ENCODE measurements around the gene LRRC47.
A peak's percentile ranks its signal among the peaks of the same experiment; 100 is the strongest.
"Not testable (repeated sequence)": the region's sequence is repeated elsewhere in the genome, so short reads cannot be mapped to it uniquely, and the experiment has no call there.

The LRRC47 gene

DNA sequence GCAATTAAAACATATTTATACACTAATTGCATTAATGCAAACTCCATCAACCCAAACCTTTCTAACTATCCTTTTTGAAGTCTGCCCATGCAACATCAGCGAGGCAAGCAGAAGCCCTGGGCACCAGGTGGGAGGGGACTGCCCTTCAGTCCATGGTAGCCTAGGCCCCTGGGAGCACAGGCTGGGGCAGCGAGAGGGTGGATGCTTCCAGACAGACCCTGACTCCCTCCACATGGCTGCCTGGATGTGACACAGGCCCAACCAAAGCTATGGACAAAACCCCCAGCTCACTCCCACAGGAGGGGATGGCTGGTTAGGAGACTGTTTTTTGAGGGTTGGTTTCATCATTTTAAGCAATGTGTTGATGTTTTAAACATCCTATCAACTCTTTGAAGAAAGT lies 17.8 kb upstream of the LRRC47 start:
- Histone ChIP-seq H3K9ac (ENCODE audit: low read length) (no peak overlapping the region), H3K27me3 (ENCODE audit: control insufficient read depth in 1 of 2, insufficient read depth in 2 of 2, low read length in 2 of 2) (no peaks in the 10 kb centered on the region), H3K9me3 (ENCODE audit: low read length) (no peaks in the 10 kb centered on the region), H3K36me3 (ENCODE audit: insufficient read depth, low read length) (peaks cover 20% of the 10 kb centered on the region), H3K4me1 (ENCODE audit: insufficient read depth, low read length) (no peaks in the 10 kb centered on the region), H3K4me3 (ENCODE audit: low read depth in 1 of 2, low read length in 2 of 2) (no peak overlapping the region), H3K27ac (ENCODE audit: low read depth, low read length) (no peak overlapping the region)

DNA sequence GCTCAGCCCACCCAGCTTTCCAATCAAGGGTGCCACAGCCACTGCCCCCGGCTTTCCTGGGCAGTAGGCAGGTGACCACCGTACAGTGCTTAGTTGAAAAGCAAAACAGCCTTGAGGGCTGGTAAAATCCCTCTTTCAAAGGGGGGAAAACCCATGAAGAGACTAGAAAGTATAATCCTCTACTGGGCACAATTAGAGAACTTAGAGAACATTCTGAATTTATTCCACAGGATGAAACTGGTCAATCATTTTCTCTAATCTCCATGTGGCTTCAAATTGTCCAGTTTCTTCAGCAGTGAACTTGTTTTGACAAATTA lies 15.3 kb upstream of the LRRC47 start:
- no peaks in the 10 kb centered on the region for H3K27me3 ChIP-seq (ENCODE audit: control insufficient read depth in 1 of 2, insufficient read depth in 2 of 2, low read length in 2 of 2)
- H3K27ac ChIP-seq (ENCODE audit: low read depth, low read length): no peak overlapping the region
- no peak overlapping the region for H3K9ac ChIP-seq (ENCODE audit: low read length)
- H3K4me1 ChIP-seq (ENCODE audit: insufficient read depth, low read length): no peaks in the 10 kb centered on the region
- H3K36me3 ChIP-seq (ENCODE audit: insufficient read depth, low read length): peaks cover 20% of the 10 kb centered on the region
- H3K9me3 ChIP-seq (ENCODE audit: low read length): no peaks in the 10 kb centered on the region
- no peak overlapping the region for H3K4me3 ChIP-seq (ENCODE audit: low read depth in 1 of 2, low read length in 2 of 2)

DNA sequence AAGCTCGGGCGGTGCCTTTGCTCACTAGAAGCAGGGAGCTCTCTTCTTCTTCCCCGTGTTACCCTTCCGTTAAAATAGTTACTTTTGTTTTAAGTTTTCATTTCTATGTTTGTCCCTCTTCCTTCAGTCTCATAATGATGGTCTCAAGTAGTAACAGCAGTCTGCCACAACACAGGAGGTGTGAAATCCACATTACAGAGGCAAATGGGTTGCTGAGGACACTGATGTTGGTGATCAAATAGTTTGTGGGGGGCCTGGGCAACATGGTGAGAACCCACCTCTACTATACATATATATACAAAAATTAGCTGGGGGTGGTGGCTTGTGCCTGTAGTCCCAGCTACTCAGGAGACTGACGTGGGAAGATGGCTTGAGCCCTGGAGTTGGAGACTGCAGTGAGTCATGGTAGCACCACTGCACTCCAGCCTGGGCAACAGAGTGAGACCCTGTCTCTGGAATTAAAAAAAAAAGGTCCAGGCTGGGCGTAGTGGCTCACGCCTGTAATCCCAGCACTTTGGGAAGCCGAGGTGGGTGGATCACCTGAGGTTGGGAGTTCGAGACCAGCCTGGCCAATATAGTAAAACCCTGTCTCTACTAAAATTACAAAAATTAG lies 14.0 kb upstream of the LRRC47 start:
- not testable (repeated sequence) for H3K4me1 ChIP-seq (ENCODE audit: insufficient read depth, low read length); H3K27me3 ChIP-seq (ENCODE audit: control insufficient read depth in 1 of 2, insufficient read depth in 2 of 2, low read length in 2 of 2); H3K9me3 ChIP-seq (ENCODE audit: low read length); H3K4me3 ChIP-seq (ENCODE audit: low read depth in 1 of 2, low read length in 2 of 2); H3K27ac ChIP-seq (ENCODE audit: low read depth, low read length); H3K9ac ChIP-seq (ENCODE audit: low read length)
- peaks cover 12% of the 10 kb centered on the region for H3K36me3 ChIP-seq (ENCODE audit: insufficient read depth, low read length)

DNA sequence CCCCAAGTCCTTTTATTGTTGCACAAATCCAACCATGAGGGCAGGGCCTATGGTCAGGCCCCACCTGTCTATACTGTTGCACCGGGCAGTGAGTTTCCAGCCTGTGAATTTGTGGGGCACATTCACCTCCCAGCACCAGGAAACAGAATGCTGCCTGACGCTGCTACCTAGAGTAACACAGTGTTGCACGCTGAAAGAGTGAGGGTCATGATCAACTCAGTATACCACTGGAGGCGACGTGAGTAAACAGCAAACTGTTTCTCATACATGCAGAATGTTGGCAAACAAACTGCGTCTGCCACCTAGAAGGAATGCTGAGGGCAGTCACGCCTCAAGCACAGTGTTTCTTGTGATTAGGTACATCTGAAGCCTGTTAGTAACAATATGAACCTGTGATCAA lies 13.4 kb upstream of the LRRC47 start:
- Histone ChIP-seq H3K9ac (ENCODE audit: low read length) (no peak overlapping the region), H3K9me3 (ENCODE audit: low read length) (no peaks in the 10 kb centered on the region), H3K36me3 (ENCODE audit: insufficient read depth, low read length) (peaks cover 7% of the 10 kb centered on the region), H3K4me3 (ENCODE audit: low read depth in 1 of 2, low read length in 2 of 2) (no peak overlapping the region), H3K4me1 (ENCODE audit: insufficient read depth, low read length) (no peaks in the 10 kb centered on the region), H3K27ac (ENCODE audit: low read depth, low read length) (no peak overlapping the region), H3K27me3 (ENCODE audit: control insufficient read depth in 1 of 2, insufficient read depth in 2 of 2, low read length in 2 of 2) (no peaks in the 10 kb centered on the region)

DNA sequence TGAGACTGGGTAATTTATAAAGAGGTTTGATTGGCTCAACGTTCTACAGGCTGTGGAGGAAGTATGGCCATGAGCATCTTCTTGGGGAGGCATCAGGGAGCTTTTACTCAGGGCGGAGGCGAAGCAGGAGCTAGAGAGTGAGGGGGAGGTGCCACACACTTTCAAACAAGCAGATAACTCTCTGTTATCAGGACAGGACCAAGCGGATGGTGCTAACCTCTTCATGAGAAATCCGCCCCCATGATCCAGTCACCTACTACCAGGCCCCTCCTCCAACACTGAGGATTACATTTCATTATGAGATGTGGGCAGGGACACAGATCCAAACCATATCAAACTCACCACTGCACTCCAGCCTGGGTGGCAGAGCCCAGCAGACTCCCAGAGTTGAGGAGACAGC lies 11.5 kb upstream of the LRRC47 start:
- H3K27me3 ChIP-seq (ENCODE audit: control insufficient read depth in 1 of 2, insufficient read depth in 2 of 2, low read length in 2 of 2): no peaks in the 10 kb centered on the region
- H3K4me3 ChIP-seq (ENCODE audit: low read depth in 1 of 2, low read length in 2 of 2): no peak overlapping the region
- H3K9me3 ChIP-seq (ENCODE audit: low read length): no peaks in the 10 kb centered on the region
- H3K9ac ChIP-seq (ENCODE audit: low read length): no peak overlapping the region
- no peaks in the 10 kb centered on the region for H3K36me3 ChIP-seq (ENCODE audit: insufficient read depth, low read length)
- H3K27ac ChIP-seq (ENCODE audit: low read depth, low read length): no peak overlapping the region
- no peaks in the 10 kb centered on the region for H3K4me1 ChIP-seq (ENCODE audit: insufficient read depth, low read length)

DNA sequence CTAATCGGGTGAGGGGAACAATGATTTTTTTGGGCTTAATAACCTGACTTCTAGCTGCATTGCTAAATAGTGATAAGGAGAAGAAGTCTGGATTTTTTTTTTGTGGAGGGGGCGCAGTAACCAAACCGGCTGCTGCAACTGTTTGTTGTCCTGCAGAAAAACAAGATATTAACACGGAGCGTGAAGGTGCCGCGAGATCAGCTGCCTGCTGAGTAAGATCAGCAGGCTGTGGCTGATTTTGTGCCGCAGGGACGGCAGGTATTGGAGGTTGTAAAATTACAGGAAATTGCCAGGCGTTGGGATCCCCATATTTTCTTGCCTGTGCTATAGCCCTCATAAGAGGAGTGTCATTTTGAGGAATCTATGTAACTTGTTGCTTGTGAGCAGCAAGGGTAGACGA lies 8.7 kb upstream of the LRRC47 start:
- Histone ChIP-seq H3K9me3 (ENCODE audit: low read length) (no peaks in the 10 kb centered on the region), H3K27ac (ENCODE audit: low read depth, low read length) (no peak overlapping the region), H3K36me3 (ENCODE audit: insufficient read depth, low read length) (no peaks in the 10 kb centered on the region), H3K4me3 (ENCODE audit: low read depth in 1 of 2, low read length in 2 of 2) (no peak overlapping the region), H3K27me3 (ENCODE audit: control insufficient read depth in 1 of 2, insufficient read depth in 2 of 2, low read length in 2 of 2) (no peaks in the 10 kb centered on the region), H3K4me1 (ENCODE audit: insufficient read depth, low read length) (no peaks in the 10 kb centered on the region), H3K9ac (ENCODE audit: low read length) (no peak overlapping the region)

DNA sequence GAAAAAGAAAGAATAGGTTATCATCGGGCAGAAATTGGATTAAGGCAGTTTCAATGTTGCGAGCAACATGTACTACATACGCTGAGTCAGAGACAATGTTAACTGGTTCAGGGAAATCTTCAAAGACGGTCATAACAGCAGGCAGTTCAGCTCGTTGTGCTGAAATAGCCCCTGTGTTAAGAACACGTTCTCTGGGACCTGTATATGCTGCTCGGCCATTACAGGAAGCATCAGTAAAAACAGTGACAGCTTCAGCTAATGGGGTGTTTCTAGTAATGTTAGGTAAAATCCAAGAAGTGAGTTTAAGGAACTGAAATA lies 8.3 kb upstream of the LRRC47 start:
- not testable (repeated sequence) for H3K9me3 ChIP-seq (ENCODE audit: low read length)

DNA sequence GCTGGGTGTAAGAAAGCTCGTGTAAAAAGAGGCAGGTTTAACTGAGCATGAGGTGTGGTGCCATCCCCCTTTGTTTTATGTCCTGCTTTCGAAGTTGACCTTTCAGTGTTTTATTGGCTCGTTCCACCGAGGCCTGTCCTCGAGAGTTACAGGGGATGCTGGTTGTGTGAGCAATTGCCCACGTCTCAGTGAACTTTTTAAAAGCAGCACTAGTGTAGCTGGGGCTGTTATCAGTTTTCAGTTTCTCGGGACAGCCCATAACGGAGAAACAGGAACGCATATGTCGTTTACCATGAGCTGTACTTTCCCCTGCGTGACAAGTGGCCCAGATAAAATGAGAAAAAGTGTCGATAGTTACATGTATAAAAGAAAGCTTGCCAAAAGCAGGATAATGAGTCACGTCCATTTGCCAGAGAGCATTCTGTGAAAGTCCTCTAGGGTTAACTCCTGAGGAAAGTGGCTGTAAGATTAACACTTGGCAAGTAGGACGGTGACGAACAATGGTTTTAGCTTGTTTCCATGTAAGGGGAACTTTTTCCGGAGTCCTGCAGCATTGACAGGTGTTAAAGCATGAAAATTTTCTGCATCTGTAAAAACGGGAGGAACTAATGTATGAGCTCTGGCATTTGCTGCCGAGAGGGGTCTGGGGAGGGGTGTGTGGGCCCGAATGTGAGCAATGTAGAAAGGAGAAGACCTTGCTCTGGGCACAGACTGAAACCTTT lies 7.8 kb upstream of the LRRC47 start:
- H3K9me3 ChIP-seq (ENCODE audit: low read length): no peaks in the 10 kb centered on the region
- no peaks in the 10 kb centered on the region for H3K27me3 ChIP-seq (ENCODE audit: control insufficient read depth in 1 of 2, insufficient read depth in 2 of 2, low read length in 2 of 2)
- H3K36me3 ChIP-seq (ENCODE audit: insufficient read depth, low read length): no peaks in the 10 kb centered on the region
- H3K4me1 ChIP-seq (ENCODE audit: insufficient read depth, low read length): no peaks in the 10 kb centered on the region
- H3K27ac ChIP-seq (ENCODE audit: low read depth, low read length): no peak overlapping the region
- H3K4me3 ChIP-seq (ENCODE audit: low read depth in 1 of 2, low read length in 2 of 2): no peak overlapping the region
- no peak overlapping the region for H3K9ac ChIP-seq (ENCODE audit: low read length)

More for the DNA sequence above, 8.3 kb upstream of the LRRC47 start:
- not testable (repeated sequence) for H3K27me3 ChIP-seq (ENCODE audit: control insufficient read depth in 1 of 2, insufficient read depth in 2 of 2, low read length in 2 of 2); H3K36me3 ChIP-seq (ENCODE audit: insufficient read depth, low read length); H3K4me3 ChIP-seq (ENCODE audit: low read depth in 1 of 2, low read length in 2 of 2); H3K9ac ChIP-seq (ENCODE audit: low read length); H3K4me1 ChIP-seq (ENCODE audit: insufficient read depth, low read length); H3K27ac ChIP-seq (ENCODE audit: low read depth, low read length)

DNA sequence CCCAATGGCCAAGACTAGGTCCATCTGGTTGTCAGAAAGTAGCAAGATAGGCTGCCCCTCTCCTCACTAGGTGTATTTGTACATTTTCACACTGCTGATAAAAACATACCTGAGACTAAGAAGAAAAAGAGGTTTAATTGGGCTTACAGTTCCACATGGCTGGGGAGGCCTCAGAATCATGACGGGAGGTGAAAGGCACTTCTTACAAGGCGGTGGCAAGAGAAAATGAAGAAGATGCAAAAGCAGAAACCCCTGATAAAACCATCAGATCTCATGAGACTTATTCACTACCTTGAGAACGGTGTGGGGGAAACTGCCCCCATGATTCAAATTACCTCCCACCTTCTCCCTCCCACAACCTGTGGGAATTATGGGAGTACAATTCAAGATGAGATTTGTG lies 4.5 kb upstream of the LRRC47 start:
- H3K9ac ChIP-seq (ENCODE audit: low read length); H3K4me1 ChIP-seq (ENCODE audit: insufficient read depth, low read length); H3K27ac ChIP-seq (ENCODE audit: low read depth, low read length); H3K9me3 ChIP-seq (ENCODE audit: low read length); H3K27me3 ChIP-seq (ENCODE audit: control insufficient read depth in 1 of 2, insufficient read depth in 2 of 2, low read length in 2 of 2); H3K36me3 ChIP-seq (ENCODE audit: insufficient read depth, low read length); H3K4me3 ChIP-seq (ENCODE audit: low read depth in 1 of 2, low read length in 2 of 2): not testable (repeated sequence)

DNA sequence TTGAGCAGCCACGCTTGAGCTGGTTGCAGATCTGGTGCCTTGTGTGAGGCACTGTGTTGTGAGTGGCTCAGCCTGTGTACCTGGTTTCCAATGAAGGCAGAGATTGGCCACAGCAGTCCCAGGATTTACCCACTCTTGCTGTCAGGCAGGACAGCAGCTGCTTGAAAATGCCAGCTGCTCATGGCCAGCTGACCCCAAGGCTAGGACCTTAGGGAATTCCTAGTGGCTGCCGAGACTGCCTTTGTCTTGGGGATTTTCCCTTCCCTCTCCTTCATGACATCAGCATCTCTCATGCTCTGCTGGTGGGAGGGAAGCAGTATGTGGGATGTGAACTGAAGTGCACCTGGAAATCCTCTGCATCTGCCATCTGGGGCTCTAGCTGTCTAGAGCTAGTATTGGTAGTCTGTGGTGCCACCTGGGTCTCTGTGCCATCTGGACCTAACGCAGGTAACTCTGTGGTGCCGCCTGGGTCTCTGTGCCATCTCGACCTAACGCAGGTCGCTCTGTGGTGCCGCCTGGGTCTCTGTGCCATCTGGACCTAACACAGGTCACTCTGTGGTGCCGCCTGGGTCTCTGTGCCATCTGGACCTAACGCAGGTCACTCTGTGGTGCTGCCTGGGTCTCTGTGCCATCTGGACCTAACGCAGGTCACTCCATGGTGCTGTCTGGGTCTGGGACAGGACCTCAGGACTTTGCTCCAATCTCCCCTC lies 3.8 kb upstream of the LRRC47 start:
- Histone ChIP-seq H3K9me3 (ENCODE audit: low read length) (no peaks in the 10 kb centered on the region), H3K36me3 (ENCODE audit: insufficient read depth, low read length) (no peaks in the 10 kb centered on the region), H3K4me1 (ENCODE audit: insufficient read depth, low read length) (peaks cover 8% of the 10 kb centered on the region), H3K27me3 (ENCODE audit: control insufficient read depth in 1 of 2, insufficient read depth in 2 of 2, low read length in 2 of 2) (no peaks in the 10 kb centered on the region), H3K9ac (ENCODE audit: low read length) (no peak overlapping the region), H3K4me3 (ENCODE audit: low read depth in 1 of 2, low read length in 2 of 2) (no peak overlapping the region), H3K27ac (ENCODE audit: low read depth, low read length) (no peak overlapping the region)

DNA sequence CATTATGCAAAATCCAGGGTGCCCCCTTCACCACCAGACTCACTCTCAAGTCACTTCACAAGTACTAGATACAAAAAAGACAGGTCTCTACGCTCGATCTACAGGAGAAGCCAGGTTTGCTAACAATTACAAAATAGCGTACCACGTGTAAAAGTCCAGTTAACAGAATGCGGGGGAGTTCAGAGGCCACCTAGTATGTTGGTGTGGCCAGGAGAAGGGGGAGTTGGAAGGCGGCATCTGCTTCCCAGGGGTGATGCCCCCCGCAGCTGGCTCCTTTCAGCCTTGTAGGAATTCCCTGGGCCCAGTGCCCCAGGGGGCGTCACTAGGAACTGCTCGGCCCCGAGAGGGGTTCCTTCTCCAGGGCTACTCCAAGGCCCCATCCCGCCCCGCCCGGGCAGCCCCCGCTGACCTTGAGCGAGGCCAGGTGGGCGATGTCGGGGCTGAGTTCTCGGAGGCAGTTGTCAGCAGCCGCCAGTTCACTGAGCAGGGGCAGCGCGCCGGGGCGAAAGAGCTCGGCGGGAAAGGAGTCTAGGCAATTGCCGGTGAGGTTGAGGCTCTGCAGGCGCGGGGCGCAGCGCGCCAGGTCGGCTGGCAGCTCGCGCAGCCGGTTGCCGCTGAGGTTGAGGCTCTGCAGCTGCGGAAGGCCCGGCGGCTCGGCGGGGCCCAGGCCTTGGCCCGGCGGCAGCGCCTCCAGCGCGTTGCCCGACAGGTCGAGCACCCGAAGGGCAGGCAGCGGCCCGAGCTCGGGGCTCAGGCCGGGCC lies 664 bp downstream of the LRRC47 start:
- Histone ChIP-seq H3K9me3 (ENCODE audit: low read length) (no peaks in the 10 kb centered on the region), H3K9ac (ENCODE audit: low read length) (peak overlapping the region; percentile 61), H3K4me1 (ENCODE audit: insufficient read depth, low read length) (peaks cover 34% of the 10 kb centered on the region), H3K36me3 (ENCODE audit: insufficient read depth, low read length) (peaks cover 5% of the 10 kb centered on the region), H3K27me3 (ENCODE audit: control insufficient read depth in 1 of 2, insufficient read depth in 2 of 2, low read length in 2 of 2) (no peaks in the 10 kb centered on the region), H3K4me3 (ENCODE audit: low read depth in 1 of 2, low read length in 2 of 2) (peak overlapping the region; percentile 87 to 96), H3K27ac (ENCODE audit: low read depth, low read length) (peak overlapping the region; percentile 73)
